HG02610 (cell line): ENCODE data around the gene LY6G5C.

Source experiments
- ATAC-seq: cut with Tn5 transposase; IDR thresholded peaks from one replicate; pipeline ENCODE4 v1.9.1; 2021; ENCODE audit warnings: mild to moderate bottlenecking, moderate library complexity; ENCODE audit not compliant: unreplicated experiment

LY6G5C gene

DNA sequence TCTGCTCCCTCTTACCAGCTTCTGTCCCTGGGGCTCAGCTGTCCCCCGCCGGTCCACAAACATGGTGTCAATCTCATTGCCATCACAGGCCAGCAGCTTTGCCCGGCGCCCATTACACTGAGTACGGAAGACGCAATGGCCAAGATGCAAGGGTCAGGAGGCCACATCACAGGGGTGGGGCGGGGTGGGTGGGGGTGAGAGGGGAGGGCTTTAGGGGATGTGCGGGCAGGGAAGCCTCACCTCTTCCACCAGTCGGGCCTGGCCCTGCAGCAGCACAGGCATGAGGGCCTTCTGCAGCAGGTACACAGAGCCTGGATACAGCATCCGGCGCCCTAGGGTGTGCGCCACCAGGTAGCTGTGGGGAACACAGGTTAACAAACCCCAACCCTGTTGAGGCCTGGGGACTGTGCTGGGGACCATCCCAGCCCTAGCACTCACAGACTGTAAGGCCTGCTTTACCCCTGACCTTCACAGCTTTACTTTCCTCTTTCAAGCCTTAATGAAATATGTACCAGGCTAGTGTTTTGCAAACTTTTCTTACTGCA is 10.8 kb upstream of the LY6G5C start:
- no peak for ATAC-seq

DNA sequence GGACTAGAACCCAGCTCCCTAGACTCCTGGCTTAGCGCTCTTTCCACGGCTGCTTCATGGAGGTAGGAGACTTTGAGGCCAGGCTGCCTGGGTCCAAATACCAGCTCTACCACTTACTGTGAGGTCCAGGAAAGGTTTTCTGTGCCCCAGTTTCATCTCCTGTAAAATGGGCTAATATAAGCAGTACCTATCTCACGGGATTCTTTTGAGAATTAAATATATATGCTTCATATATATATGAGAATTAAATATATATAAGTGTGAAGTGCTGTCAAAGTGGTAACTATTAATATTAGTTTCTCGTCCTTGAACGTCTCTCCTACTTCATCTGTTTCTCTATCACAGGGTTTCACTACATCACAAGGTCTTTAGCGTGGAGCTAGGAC is 10.2 kb upstream of the LY6G5C start:
- ATAC-seq, result no peak

DNA sequence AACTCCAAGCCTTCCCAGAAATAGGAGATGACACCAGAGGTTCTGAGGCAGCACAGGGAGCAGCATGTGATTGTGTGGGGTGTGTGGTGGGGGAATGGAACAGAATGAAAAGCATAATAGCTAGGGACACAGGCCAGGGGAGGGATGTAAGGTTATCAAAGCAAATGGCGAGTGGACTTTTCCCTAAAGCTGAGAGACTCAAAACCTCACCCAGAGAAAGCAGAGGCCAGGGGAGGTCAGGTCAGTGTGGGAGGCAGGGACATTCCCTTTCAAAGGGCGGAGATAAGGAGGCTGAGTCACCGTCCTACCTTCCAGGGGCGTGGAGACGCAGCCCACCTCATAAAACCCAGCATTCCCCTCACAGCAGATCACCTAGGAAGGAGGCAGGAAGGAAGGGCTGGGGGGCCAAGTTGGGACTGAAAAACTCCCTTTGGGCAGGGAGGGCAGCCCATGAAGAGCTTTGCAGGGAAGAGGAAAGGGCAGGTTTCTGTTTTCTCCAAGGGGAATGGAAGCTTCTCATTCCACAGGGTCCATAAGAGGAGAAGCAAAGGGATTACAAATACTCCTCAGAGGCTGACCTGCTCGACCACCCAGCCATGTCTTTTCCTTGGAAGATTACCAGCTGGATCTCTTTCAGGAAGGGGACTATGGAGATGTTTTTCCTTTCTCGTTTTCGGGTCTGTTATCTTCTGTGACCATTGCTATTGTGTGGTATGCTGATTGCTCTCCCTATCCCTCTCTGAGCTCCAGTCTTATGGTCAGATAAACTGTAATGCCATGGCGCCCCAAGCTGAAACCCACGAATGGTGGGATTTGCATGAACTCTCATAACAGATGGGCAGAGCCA is 9.6 kb upstream of the LY6G5C start:
- no peak for ATAC-seq

DNA sequence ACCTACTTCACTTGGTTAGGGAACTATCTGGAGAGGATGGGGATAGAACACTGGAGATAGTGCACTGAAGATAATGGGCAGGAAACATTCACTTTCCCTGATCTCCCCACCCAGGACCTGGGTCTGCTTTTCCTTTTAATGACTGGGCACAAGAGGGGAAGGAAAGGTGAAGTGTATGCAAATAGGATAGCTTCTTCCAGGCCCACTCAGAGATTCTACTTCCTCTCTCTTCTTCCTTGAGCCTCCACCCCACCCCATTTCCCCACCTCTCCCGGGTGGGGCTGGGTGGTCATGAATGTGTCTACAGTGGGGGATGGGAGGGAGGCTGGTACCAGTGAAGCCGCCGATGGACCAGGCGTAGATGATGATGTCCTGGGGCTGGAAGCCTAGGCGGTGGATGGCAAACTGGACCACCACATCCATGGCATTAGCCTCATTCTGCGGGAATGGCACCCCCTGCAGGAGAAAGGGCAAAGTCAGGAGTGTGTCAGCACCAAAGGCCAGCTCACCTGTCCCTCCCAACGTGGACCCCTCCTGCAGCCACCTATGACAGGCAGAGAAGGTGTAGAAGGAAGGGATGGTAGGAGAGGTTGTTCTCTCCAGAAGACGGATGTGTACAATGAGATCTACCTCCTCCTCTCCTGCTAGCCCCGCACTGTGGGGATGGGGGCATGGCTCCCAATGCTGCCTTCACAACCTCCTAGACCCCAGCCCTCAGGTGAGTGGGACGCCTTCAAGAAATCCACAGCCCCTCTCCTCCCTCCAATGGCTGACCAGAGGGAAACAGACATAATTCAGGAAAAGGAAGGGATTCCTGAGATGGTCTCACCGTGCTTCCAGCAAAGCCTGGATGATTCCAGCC is 8.6 kb upstream of the LY6G5C start:
- ATAC-seq, result no peak

DNA sequence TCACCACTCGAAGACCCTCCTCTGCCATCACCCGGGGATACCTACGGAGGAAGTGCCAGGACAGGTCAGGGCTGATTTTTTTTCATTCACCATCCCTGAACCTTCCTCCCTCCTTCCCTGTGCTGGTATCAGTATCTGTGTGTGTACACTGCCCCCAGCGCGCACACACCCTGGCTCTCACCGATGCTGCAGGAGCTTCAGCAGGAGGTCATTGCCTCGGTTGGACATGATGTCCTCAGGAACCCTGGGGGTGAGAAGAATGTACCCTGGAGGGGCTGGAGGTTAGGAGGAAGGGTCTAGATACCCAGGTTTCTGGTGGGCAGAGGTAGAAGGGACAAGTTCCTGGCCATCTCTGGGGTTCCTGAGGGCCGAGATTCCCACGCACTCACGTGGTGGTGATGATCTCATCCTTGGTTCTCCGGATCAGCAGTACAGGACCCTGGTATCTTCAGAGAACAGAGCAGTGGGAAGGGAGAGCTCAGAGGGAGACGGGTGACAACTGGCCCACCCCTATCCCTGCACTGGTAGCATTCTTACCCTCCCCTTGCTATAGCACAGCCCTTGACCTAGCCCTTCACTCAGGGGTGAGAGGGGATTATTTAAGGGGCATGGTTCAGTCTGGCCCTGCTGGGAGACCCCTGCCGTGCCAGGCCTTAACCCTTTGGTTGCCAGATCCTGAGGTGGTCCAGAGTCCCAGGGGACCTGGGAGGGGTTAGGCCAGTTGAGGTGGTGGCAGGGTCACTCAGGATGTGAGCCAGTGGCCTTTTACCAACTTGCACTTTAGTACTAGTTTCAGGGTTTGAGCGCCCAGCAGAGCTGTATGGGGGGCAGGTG is 7.2 kb upstream of the LY6G5C start:
- no peak for ATAC-seq

DNA sequence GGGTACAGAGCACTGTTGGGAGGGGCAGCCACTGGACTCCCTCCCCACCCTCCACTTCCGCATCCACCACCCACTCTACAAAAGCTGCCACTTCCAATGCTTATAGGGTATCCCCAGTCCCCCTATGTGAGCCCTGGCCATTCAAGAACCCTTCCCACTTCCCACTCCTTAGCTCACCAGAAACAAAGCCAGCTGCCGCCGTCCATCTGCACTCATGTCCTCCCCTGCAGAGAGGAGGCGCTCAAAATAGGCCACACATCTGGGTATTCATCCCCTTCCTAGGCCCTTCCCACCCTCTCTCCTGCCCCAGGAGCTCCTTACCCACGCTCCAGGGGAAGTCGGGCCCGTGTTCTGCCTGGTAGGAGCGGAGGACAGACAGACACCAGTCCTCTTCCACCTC is 6.5 kb upstream of the LY6G5C start:
- ATAC-seq, result no peak

DNA sequence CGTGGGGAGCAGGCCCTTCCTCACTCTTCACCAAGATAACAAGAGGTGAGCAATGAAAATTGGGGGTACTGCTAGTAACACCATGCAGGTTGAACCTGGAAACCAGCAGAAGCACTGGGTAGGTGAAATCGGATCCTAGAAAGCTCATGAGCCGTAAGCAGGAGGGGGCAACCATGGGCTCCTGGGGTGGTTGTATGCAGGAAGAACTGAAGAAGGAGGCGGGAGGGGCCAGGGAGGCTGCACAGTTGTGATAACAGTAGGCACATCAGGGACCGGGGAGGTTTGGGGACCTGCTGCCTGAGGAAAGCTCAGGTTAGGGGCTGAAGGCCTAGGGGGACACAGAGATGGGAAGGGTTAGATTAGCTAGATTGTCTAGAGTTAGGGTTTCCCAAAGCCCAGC is 5.6 kb upstream of the LY6G5C start:
- ATAC-seq, result no peak

DNA sequence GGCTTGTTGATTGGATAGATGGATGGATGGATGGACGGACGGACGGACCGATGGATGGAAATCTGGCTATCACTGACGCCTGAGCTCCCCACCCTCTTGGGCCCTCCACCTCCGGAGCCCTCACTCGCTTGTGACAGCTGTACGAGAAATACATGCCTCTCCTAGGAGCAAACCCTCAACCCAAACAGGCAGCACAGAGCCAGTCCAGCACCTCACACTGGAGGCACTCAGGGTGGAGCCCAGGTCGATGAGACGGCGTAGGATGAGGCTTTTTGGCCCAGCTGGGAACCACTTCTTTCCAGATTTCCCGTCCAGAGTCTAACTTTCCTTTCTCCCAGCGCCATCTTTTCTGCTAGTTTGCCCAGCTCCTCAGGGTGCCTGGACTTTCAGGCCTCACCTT is 2.7 kb upstream of the LY6G5C start:
- no peak for ATAC-seq

DNA sequence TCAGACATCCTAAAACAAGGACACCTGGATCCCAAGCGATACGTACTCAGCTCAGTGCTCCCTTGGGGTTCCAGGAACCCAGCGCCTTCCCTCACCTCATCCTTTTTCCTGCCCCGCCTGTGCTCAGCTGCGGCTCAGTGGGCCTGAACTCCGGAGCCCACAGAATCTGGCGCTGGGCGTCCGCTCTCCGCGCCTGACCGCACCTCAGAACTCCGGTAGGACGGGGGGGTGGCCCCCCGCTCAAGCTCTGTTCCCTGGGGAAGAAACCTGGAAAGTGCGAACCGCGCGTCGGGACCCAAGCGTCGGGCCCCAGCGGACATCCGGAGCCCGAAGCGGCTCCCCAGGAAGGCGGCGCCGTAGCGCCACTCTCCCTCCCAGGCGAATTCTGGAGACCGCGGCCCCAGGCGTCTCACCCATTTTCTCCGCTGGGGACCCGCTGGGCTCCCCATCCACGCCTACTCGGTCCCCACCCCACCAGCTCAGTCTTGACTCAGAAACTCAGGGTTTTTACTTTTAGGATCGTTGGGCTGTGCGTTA is 336 bp upstream of the LY6G5C start:
- no peak for ATAC-seq

DNA sequence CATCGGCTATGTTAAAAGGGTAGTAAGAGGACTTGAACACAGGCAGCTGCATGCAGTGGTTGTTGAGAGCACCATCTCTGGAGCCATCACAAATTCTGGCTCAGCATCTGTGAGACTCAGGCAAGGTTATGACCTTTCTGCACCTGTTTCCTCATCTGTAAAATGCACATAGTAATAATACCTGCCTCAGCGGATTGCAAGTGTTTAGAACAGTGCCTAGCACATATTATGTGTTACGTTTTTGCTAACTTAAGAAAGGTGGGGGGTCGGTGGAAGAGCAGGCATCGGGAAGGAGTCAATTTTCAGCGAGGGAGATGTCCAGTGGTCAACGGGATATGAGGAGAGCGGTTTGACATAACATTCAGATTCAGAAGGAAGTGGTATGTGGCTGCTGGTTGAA is 2.9 kb downstream of the LY6G5C start:
- no peak for ATAC-seq

DNA sequence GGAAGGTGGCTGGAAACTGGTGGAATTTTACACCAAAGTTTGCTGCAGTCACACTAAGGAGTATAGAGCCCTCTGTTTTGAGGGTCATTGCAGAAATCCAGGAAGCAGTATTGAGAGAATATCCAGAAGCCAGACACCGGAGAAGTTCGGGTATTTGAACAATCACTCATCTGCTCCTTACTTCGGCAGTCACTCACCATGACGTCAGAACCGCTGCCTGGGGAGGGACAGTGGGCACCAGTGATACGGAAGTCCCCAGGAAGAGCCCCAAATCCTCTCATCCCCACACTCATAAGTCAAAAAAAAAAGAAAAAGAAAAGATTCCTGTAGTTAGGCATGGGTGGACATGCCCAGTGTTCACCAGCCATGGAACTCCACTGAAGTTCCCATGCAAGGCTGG is 4.0 kb downstream of the LY6G5C start:
- ATAC-seq, result no peak

DNA sequence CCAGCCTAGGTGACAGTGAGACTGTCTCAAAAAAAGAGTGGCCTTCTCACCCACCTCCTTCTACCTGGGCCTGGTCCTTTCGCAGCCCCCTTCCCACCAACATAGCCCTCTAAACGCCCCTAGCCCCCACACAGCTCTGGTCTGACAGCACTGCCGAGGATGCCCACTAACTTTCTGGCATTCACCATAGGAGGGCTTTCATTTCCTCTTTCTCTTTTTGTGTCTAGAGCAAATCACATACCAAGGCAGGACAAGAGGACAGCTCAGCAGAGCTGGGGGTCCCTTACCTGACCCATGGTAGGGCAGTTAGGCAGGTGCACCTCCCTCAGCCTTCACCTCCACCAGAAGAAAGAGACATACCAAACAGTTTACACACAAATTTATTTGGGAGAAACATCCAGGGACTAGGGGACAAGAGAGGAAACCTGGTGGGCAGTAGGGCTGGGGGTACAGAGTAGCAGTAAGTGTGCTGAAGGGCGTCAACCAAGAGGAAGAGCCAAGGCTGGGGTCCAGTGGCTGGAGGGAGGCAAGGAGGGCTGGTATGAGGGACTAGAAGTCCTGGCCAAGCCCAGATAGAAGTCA is 4.5 kb downstream of the LY6G5C start:
- ATAC-seq, result no peak

DNA sequence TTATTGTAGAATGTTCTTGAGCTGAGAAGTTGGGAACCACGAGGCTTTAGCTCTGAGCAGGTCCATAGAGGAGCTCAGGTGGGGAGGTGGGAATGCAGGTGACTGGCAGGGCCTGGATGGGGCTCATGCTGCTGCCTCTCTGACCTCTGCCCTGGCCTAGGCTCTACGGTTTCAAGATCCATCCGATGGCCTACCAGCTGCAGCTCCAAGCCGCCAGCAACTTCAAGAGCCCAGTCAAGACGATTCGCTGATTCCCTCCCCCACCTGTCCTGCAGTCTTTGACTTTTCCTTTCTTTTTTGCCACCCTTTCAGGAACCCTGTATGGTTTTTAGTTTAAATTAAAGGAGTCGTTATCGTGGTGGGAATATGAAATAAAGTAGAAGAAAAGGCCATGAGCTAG is 11.2 kb downstream of the LY6G5C start, which contains the start of gene LY6G5B:
TSS of gene LY6G5B (plus strand) at position 301 of the 400 bp plus-strand sequence. CDS start 975 bp downstream, outside the sequence.
- ATAC-seq, result no peak

DNA sequence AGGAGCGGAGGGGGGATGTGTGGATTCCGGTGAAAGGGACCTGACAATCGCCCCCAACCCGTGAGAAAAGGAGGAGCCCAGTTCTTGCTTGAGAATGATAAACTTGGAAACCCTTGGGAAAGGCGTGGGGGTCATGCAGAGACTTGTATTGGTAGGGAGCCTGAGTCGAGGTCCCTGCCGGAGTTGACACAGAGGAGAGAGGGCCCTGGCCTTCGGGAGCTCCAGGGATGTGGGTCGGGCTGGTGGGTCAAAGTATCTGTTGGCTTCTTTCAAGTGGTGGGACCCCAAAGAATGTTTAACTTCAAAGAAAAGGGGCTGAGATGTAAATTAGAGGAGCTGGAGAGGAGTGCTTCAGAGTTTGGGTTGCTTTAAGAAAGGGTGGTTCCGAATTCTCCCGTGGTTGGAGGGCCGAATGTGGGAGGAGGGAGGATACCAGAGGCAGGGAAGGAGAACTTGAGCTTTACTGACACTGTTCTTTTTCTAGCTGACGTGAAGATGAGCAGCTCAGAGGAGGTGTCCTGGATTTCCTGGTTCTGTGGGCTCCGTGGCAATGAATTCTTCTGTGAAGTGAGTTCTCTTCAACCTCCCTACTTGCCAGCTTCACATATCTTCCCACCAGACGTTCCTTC is 14.4 kb downstream of the LY6G5C start:
- no peak for ATAC-seq

DNA sequence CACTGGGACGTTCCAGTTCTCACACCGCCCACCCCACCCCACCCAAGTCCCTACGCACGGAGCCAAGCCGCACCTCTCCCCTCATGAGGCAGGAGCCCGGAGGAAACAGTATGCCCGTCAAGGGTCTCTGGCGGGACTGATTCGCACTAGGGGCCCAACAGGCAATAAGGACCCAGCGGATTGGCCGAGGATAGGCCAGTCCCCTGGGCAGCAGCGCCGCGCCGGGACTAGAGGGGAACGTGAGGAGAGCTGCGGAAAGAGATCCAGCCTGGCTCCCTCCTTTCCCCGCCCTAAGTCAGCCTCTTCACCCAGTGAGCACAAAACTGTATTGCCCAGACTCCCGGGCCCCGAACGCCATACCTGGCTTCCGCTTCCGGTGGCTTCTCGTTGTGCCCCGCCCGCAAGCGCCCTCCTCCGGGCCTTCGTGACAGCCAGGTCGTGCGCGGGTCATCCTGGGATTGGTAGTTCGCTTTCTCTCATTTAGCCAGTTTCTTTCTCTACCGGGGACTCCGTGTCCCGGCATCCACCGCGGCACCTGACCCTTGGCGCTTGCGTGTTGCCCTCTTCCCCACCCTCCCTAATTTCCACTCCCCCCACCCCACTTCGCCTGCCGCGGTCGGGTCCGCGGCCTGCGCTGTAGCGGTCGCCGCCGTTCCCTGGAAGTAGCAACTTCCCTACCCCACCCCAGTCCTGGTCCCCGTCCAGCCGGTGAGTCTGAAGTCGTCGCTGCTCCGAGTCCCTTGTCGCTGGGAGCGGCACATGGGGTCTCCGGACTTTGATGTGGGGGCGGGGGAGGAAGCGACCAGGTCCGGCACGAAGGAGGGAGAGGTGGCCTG is 15.1 kb downstream of the LY6G5C start, which contains the start of gene CSNK2B:
TSS of gene CSNK2B (plus strand) at position 580 of the 836 bp plus-strand sequence. CDS start 752 bp downstream, outside the sequence.
- peak; percentile 74 for ATAC-seq

DNA sequence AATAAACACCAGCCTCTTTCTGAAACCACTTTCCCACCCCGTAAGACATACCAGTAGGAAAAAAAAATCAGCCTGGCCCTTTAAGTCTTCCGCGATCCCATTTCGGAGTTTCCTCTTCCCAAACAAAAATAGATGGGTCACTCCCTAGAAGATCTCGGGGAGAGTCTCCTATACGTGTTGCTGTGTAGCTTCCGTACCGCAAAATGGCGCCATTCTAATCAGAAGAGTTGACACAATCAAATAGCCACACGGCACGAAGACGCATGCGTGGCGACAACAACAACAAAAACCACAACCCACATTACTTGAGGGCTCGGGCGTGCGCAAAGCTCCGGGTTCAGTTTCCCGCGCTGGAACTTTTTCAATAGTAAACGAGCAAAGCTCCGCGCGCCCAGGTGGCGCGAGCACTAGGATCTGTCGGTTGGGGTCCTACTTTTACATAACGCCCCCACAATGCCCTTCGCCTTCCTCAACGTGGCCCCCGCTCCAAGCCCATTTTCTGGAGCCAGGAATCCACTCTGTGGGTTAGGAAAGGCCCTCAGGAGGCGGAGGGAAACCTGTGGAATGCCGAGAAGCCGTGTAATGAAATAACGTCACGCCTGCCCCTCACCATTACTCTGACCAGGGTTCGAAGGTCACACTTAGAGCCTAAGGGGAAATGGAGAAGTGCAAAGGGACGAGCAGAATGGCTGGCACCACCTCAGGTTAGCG is 15.9 kb downstream of the LY6G5C start, which contains the start of gene GPANK1:
TSS of gene GPANK1 (minus strand) at position 208 of the 711 bp plus-strand sequence. CDS start 519 bp downstream, outside the sequence.
- ATAC-seq, result peak; percentile 34

DNA sequence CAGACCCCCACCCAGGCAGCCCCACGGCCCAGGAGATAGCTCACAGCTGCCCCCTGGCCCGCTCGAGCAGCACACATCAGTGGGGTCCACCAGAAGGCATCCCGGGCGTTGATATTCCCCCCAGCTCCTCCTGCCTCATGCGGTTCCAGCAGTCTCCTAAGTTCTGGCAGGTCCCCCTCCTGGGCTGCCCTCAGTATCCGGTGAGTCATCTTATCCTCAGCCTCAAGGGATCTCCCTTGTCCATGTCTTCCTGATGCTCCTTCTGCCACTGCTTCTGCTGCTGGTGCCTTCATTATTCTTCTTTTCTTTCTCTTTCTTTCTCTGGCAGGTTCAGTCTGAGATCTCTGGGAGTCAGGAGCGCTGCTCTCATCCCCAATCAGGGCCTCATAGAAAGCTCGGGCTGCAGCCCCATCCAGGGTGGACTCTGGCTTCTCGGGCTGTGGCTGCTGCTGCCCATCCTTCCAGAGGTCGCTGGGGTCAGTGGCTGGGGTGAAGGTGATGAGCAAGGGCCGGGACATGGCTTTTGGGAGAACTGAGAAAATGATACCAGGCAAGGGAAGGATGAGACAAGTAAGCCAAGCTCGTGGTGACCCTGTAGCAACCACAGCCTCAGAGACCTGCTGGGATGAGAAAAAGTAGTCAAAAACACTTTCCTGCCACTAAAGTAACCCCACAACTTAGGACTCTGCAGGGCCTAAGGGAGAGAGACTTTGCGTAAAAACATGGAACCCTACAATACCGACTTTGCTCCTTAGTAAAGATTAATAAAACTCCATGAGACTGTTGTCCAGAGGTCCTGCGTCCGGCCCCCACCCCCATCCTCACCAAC is 16.7 kb downstream of the LY6G5C start:
- no peak for ATAC-seq
